Measurements from ENCODE around the gene C20orf141. TPM values are rescaled to one million over a fixed set of nuclear protein-coding genes. Genes with fewer than 3 reads are reported as not detected.

Gene C20orf141
- total RNA-seq, 1 experiment from 2014 or later: not detected

GRCh38 chr20:2839732-2840137 is 24.9 kb downstream of the C20orf141 start:
- no peaks in the 10 kb centered on the region for H3K27me3 ChIP-seq (replicated peaks; ENCODE audit: insufficient read depth, low read depth, low read length, poor library complexity)
- CTCF ChIA-PET: no interaction called here
- intact Hi-C loops (cut with micrococcal nuclease; ENCODE audit: unreplicated experiment): no loop called here
- no peak for DNase-seq (ENCODE audit: low spot score)
- H3K4me1 ChIP-seq (ENCODE audit: insufficient read depth, low read length, poor library complexity, severe bottlenecking): peaks cover 15% of the 10 kb centered on the region
- TF ChIP-seq, protein P1, sequence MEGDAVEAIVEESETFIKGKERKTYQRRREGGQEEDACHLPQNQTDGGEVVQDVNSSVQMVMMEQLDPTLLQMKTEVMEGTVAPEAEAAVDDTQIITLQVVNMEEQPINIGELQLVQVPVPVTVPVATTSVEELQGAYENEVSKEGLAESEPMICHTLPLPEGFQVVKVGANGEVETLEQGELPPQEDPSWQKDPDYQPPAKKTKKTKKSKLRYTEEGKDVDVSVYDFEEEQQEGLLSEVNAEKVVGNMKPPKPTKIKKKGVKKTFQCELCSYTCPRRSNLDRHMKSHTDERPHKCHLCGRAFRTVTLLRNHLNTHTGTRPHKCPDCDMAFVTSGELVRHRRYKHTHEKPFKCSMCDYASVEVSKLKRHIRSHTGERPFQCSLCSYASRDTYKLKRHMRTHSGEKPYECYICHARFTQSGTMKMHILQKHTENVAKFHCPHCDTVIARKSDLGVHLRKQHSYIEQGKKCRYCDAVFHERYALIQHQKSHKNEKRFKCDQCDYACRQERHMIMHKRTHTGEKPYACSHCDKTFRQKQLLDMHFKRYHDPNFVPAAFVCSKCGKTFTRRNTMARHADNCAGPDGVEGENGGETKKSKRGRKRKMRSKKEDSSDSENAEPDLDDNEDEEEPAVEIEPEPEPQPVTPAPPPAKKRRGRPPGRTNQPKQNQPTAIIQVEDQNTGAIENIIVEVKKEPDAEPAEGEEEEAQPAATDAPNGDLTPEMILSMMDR (conservative IDR thresholded peaks at IDR 0.05; ENCODE audit: low read depth, low read length): no peak
- no peak for TF ChIP-seq EZH2 (IDR thresholded peaks at IDR 0.05; ENCODE audit: borderline replicate concordance, low read depth, low read length, poor library complexity, severe bottlenecking)
- no TSS peak for BruUV-seq (replicated peaks)
- H3K4me3 ChIP-seq (ENCODE audit: low read depth, low read length, poor library complexity, severe bottlenecking): peak overlapping the region; percentile 70
- H3K9me3 ChIP-seq (ENCODE audit: low read depth, low read length, poor library complexity, severe bottlenecking): no peaks in the 10 kb centered on the region
- peak overlapping the region; percentile 94 for H3K27ac ChIP-seq (ENCODE audit: low read depth, low read length, poor library complexity, severe bottlenecking)
- POLR2A ChIA-PET (ENCODE audit: low non-redundant PET): no interaction called here
- peaks cover 8% of the 10 kb centered on the region for H3K36me3 ChIP-seq (ENCODE audit: insufficient read depth, low read length, poor library complexity, severe bottlenecking)

DNA sequence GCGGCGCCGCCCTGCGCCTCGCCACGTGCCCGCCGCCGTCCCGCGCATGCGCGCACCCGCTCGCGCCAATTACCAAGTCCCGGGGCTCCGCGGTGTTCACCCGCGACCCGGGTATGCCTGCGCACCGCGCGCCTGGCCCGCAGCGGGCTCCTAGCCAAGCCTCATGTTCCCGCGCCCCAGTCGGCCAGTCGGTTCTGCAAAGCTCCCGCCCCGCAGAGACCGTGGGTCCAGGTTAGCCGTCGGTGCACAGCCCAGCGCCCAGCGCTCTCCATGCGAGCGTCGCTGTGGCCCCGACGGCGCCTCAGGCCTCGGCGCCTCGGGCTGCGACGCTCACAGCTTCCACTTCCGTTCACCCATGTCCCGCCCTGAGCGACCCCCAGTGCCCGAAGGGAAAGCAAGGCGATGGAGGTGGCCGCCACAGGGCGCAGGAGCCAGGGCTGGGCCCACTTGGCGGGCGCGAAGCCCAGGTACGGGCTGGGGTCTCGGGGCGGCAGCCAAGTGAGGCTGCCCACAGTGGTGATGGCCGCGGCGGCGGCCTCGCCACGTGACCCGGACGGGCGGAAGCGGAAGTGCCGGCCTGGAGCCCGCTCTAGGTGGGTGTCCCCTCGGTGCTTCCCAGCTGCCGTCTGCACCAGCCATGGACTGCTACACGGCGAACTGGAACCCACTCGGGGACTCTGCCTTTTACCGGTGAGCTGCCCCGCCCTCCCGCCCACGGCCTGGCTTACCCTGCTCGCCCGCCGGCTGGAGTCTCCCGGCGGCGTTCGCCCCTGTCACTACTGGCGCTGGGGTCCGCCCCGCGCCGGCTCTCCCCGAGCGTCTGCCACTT is 25.6 kb downstream of the C20orf141 start, which contains the start of the genes PCED1A and VPS16:
PCED1A (minus strand) TSS at position 518 of the 829 bp plus-strand sequence. CDS start 743 bp downstream, outside the sequence.
VPS16 (plus strand) TSS at position 608 of the 829 bp plus-strand sequence; CDS start at position 638, 30 bp downstream.
- no peaks in the 10 kb centered on the region for H3K9me3 ChIP-seq (ENCODE audit: low read depth, low read length, poor library complexity, severe bottlenecking)
- peak within 1 kb of the TSS; percentile 94 for H3K27ac ChIP-seq (ENCODE audit: low read depth, low read length, poor library complexity, severe bottlenecking)
- intact Hi-C loops (cut with micrococcal nuclease; ENCODE audit: unreplicated experiment): no loop called here
- TF ChIP-seq EZH2 (IDR thresholded peaks at IDR 0.05; ENCODE audit: borderline replicate concordance, low read depth, low read length, poor library complexity, severe bottlenecking): no peak
- TF ChIP-seq, protein P1 (conservative IDR thresholded peaks at IDR 0.05; ENCODE audit: low read depth, low read length): no peak
- peaks cover 8% of the 10 kb centered on the region for H3K36me3 ChIP-seq (ENCODE audit: insufficient read depth, low read length, poor library complexity, severe bottlenecking)
- no TSS peak for BruUV-seq (replicated peaks)
- peak; percentile 93 for DNase-seq (ENCODE audit: low spot score)
- ChIA-PET CTCF (no interaction called here), POLR2A (ENCODE audit: low non-redundant PET) (no interaction called here)
- peaks cover 15% of the 10 kb centered on the region for H3K4me1 ChIP-seq (ENCODE audit: insufficient read depth, low read length, poor library complexity, severe bottlenecking)
- peak within 1 kb of the TSS; percentile 70 for H3K4me3 ChIP-seq (ENCODE audit: low read depth, low read length, poor library complexity, severe bottlenecking)
- H3K27me3 ChIP-seq (replicated peaks; ENCODE audit: insufficient read depth, low read depth, low read length, poor library complexity): no peaks in the 10 kb centered on the region

- TF ChIP-seq, protein P1 (conservative IDR thresholded peaks at IDR 0.05; ENCODE audit: low read depth, low read length): no peak
- TF ChIP-seq EZH2 (IDR thresholded peaks at IDR 0.05; ENCODE audit: borderline replicate concordance, low read depth, low read length, poor library complexity, severe bottlenecking): no peak
- Histone ChIP-seq H3K9me3 (ENCODE audit: low read depth, low read length, poor library complexity, severe bottlenecking) (no peaks in the 10 kb centered on the region), H3K36me3 (ENCODE audit: insufficient read depth, low read length, poor library complexity, severe bottlenecking) (peaks cover 8% of the 10 kb centered on the region), H3K27me3 (replicated peaks; ENCODE audit: insufficient read depth, low read depth, low read length, poor library complexity) (no peaks in the 10 kb centered on the region), H3K4me3 (ENCODE audit: low read depth, low read length, poor library complexity, severe bottlenecking) (peak overlapping the region; percentile 70), H3K4me1 (ENCODE audit: insufficient read depth, low read length, poor library complexity, severe bottlenecking) (peaks cover 15% of the 10 kb centered on the region), H3K27ac (ENCODE audit: low read depth, low read length, poor library complexity, severe bottlenecking) (peak overlapping the region; percentile 35)
- CTCF ChIA-PET: no interaction called here
- intact Hi-C loops (cut with micrococcal nuclease; ENCODE audit: unreplicated experiment): no loop called here
- BruUV-seq (replicated peaks): TSS peak; percentile 74
- POLR2A ChIA-PET (ENCODE audit: low non-redundant PET): no interaction called here
- DNase-seq (ENCODE audit: low spot score): peak; percentile 46
These were observed 26.3 kb downstream of the C20orf141 start for GRCh38 chr20:2840967-2841531.

All from A673 (cell line).